Measurements from ENCODE around the gene LSM4. TPM values are rescaled to one million over a fixed set of nuclear protein-coding genes. Genes with fewer than 3 reads are reported as not detected.

LSM4 gene
- total and polyA plus RNA-seq, 2 of the 13 experiments (the other 11 are each of a cell fraction or from before 2014, with no cell fraction given): 65.8 to 166 TPM

DNA sequence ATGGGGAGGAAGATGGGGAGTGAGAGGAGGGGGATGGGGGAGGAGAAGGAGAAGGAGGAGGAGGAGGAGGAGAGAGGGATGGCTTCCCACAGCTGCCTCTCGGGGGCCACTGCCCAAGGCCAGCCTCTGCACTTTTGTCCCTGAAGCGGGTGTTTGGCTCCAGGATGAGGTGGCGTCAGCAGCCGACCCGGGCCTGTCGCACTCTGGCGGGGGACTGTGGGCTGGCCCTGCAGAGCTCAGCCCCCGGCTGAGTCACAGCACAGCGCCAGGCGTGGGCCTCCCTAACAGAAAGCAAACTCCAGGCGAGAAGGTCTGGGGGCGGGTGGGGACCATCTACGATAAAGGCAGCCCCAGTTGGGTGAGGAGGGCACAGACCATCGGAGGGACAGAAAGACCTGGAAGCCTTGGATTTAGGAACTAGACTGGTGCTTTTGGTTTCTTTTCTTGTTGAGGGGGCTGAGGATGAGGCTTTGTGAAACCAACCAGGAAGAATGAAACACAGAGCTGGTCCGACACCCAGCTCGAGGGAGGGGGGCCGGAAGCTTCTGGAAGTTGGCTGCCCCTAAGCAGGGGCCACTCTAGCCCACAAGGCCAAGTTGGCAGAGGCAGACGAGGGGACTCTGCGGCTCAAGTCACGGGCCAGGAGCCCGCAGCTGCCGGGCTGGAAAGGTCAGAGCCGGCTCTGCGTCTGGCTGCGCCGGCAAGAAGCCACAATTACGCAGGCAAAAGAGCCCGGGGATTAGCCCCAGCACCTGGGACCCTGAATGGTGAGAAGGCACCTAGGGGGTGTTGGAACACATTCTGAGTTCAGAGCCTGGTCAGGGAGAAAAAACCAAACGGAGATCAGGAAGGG lies 18.2 kb downstream of the LSM4 start (continued):
- TF ChIP-seq ESRRA (CRISPR knock-in tag; IDR thresholded peaks at IDR 0.05; ENCODE audit: low read depth) (no peak; the same call in 1 of the 2 replicates), NAIF1 (CRISPR knock-in tag; IDR thresholded peaks at IDR 0.05; ENCODE audit: borderline replicate concordance) (no peak), TEAD2 (CRISPR knock-in tag; IDR thresholded peaks at IDR 0.05) (no peak), MED1 (CRISPR knock-in tag; IDR thresholded peaks at IDR 0.05) (peak; percentile 74), SIN3A (IDR thresholded peaks at IDR 0.05; ENCODE audit: borderline replicate concordance, low read depth, low read length) (peak; percentile 69; the same call in 1 of the 2 replicates), ZNF205 (CRISPR knock-in tag; IDR thresholded peaks at IDR 0.05) (no peak), ZNF567 (CRISPR knock-in tag; IDR thresholded peaks at IDR 0.05; ENCODE audit: borderline replicate concordance) (no peak), CAMTA2 (CRISPR knock-in tag; IDR thresholded peaks at IDR 0.05; ENCODE audit: borderline replicate concordance) (no peak), ZNF629 (CRISPR knock-in tag; conservative IDR thresholded peaks at IDR 0.05) (no peak), ZNF546 (CRISPR knock-in tag; conservative IDR thresholded peaks at IDR 0.05) (no peak), NCOA2 (CRISPR knock-in tag; IDR thresholded peaks at IDR 0.05) (peak; percentile 48; the same call in 1 of the 2 replicates), AGO2 (optimal IDR thresholded peaks at IDR 0.05; ENCODE audit: low read depth, low read length) (peak; percentile 82), MIER3 (CRISPR knock-in tag; IDR thresholded peaks at IDR 0.05; ENCODE audit: borderline replicate concordance) (peak; percentile 68; the same call in 1 of the 2 replicates), NR1H2 (CRISPR knock-in tag; IDR thresholded peaks at IDR 0.05; ENCODE audit: borderline replicate concordance, low read depth) (no peak), ZSCAN20 (CRISPR knock-in tag; IDR thresholded peaks at IDR 0.05; ENCODE audit: borderline replicate concordance) (no peak), RELA (CRISPR knock-in tag; IDR thresholded peaks at IDR 0.05) (no peak), KDM5A (IDR thresholded peaks at IDR 0.05; ENCODE audit: borderline replicate concordance, low read length) (no peak), SNRNP70 (IDR thresholded peaks at IDR 0.05; ENCODE audit: low read depth, low read length) (no peak), MIER2 (CRISPR knock-in tag; IDR thresholded peaks at IDR 0.05) (no peak), HDAC6 (IDR thresholded peaks at IDR 0.05; ENCODE audit: low read depth, low read length) (no peak)
- TF ChIP-seq, protein P1, sequence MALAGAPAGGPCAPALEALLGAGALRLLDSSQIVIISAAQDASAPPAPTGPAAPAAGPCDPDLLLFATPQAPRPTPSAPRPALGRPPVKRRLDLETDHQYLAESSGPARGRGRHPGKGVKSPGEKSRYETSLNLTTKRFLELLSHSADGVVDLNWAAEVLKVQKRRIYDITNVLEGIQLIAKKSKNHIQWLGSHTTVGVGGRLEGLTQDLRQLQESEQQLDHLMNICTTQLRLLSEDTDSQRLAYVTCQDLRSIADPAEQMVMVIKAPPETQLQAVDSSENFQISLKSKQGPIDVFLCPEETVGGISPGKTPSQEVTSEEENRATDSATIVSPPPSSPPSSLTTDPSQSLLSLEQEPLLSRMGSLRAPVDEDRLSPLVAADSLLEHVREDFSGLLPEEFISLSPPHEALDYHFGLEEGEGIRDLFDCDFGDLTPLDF (CRISPR knock-in tag; IDR thresholded peaks at IDR 0.05): no peak
- TF ChIP-seq, protein P2, sequence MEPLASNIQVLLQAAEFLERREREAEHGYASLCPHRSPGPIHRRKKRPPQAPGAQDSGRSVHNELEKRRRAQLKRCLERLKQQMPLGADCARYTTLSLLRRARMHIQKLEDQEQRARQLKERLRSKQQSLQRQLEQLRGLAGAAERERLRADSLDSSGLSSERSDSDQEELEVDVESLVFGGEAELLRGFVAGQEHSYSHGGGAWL (CRISPR knock-in tag; IDR thresholded peaks at IDR 0.05): 0 out of 2 replicates have a peak, but pooled peaks have one; percentile 23
- TF ChIP-seq, protein P3, sequence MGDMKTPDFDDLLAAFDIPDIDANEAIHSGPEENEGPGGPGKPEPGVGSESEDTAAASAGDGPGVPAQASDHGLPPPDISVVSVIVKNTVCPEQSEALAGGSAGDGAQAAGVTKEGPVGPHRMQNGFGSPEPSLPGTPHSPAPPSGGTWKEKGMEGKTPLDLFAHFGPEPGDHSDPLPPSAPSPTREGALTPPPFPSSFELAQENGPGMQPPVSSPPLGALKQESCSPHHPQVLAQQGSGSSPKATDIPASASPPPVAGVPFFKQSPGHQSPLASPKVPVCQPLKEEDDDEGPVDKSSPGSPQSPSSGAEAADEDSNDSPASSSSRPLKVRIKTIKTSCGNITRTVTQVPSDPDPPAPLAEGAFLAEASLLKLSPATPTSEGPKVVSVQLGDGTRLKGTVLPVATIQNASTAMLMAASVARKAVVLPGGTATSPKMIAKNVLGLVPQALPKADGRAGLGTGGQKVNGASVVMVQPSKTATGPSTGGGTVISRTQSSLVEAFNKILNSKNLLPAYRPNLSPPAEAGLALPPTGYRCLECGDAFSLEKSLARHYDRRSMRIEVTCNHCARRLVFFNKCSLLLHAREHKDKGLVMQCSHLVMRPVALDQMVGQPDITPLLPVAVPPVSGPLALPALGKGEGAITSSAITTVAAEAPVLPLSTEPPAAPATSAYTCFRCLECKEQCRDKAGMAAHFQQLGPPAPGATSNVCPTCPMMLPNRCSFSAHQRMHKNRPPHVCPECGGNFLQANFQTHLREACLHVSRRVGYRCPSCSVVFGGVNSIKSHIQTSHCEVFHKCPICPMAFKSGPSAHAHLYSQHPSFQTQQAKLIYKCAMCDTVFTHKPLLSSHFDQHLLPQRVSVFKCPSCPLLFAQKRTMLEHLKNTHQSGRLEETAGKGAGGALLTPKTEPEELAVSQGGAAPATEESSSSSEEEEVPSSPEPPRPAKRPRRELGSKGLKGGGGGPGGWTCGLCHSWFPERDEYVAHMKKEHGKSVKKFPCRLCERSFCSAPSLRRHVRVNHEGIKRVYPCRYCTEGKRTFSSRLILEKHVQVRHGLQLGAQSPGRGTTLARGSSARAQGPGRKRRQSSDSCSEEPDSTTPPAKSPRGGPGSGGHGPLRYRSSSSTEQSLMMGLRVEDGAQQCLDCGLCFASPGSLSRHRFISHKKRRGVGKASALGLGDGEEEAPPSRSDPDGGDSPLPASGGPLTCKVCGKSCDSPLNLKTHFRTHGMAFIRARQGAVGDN (CRISPR knock-in tag; IDR thresholded peaks at IDR 0.05): peak; percentile 94
